A673 (cell line): ENCODE measurements around the gene YIPF2. TPM values are rescaled to one million over a fixed set of nuclear protein-coding genes. Genes with fewer than 3 reads are reported as not detected.
A peak's percentile ranks its signal among the peaks of the same experiment; 100 is the strongest.

Source experiments
- BruUV-seq: library from RNA; stranded (reverse); fragments of 400-500 nt; replicated peaks from 2 replicates; lab custom pipeline; 2021; lab: Mats Ljungman, UMichigan
- CTCF ChIA-PET: fragments of 300-600 bp; sonication (Branson Sonifier 250); formaldehyde crosslinking; loops from one replicate; lab custom pipeline; 2022; ENCODE audit warnings: antibody characterized with exemption; lab: Charles Lee
- POLR2A ChIA-PET: fragments of 300-600 bp; sonication (Branson Sonifier 250); formaldehyde crosslinking; loops from one replicate; lab custom pipeline; 2022; ENCODE audit warnings: antibody characterized with exemption; ENCODE audit not compliant: low non-redundant PET; lab: Charles Lee
- DNase-seq: peaks from one replicate; pipeline ENCODE4 v3.0.0-alpha.2; 2015; ENCODE audit warnings: low spot score
- H3K27ac ChIP-seq: fragments of 200-600 bp; sonication (generic); 2 replicates; pipeline ENCODE4 v1.5.1; 2016; ENCODE audit warnings: mixed run types, low read depth, mild to moderate bottlenecking, mixed read lengths, antibody characterized with exemption, low read length; ENCODE audit not compliant: poor library complexity, severe bottlenecking
- H3K27me3 ChIP-seq: fragments of 200-600 bp; sonication (generic); replicated peaks from 2 replicates; pipeline ENCODE4 v1.6.1; 2017; ENCODE audit warnings: mixed run types, low read depth, mild to moderate bottlenecking, mixed read lengths, antibody characterized with exemption, low read length; ENCODE audit not compliant: insufficient read depth, poor library complexity
- H3K36me3 ChIP-seq: fragments of 200-600 bp; sonication (generic); 2 replicates; pipeline ENCODE4 v1.6.1; 2016; ENCODE audit warnings: mixed run types, mild to moderate bottlenecking, mixed read lengths, antibody characterized with exemption, low read length; ENCODE audit not compliant: insufficient read depth, poor library complexity, severe bottlenecking
- H3K4me1 ChIP-seq: fragments of 200-600 bp; sonication (generic); 2 replicates; pipeline ENCODE4 v1.6.1; 2017; ENCODE audit warnings: mixed run types, mild to moderate bottlenecking, mixed read lengths, antibody characterized with exemption, low read length; ENCODE audit not compliant: insufficient read depth, poor library complexity, severe bottlenecking
- H3K4me3 ChIP-seq: fragments of 200-600 bp; sonication (generic); 2 replicates; pipeline ENCODE4 v1.5.1; 2016; ENCODE audit warnings: low read depth, mixed run types, mild to moderate bottlenecking, mixed read lengths, low read length; ENCODE audit not compliant: poor library complexity, severe bottlenecking
- H3K9me3 ChIP-seq: fragments of 200-600 bp; sonication (generic); 2 replicates; pipeline ENCODE4 v1.6.1; 2016; ENCODE audit warnings: mixed run types, low read depth, mild to moderate bottlenecking, mixed read lengths, antibody characterized with exemption, low read length; ENCODE audit not compliant: poor library complexity, severe bottlenecking
- EZH2 ChIP-seq: fragments of 200-600 bp; sonication (generic); IDR thresholded peaks from 2 replicates; pipeline ENCODE4 v1.6.1; 2017; ENCODE audit warnings: borderline replicate concordance, low read depth, mild to moderate bottlenecking, mixed read lengths, antibody characterized with exemption, low read length; ENCODE audit not compliant: poor library complexity, severe bottlenecking
- intact Hi-C: fragments of 100-400 bp; cut with micrococcal nuclease; formaldehyde crosslinking; loops from one replicate; pipeline ENCODE4 v1.10.0; 2022; ENCODE audit not compliant: unreplicated experiment
- total RNA-seq: library from RNA; stranded (reverse); gene quantifications from 2 replicates; pipeline ENCODE4 v1.2.3, GENCODE V29; 2021
- TF ChIP-seq, protein P1 (sequence below): fragments of 300-800, 200-600 bp; sonication (generic); conservative IDR thresholded peaks from 2 replicates; pipeline ENCODE4 v1.5.1; 2017; ENCODE audit warnings: low read depth, mild to moderate bottlenecking, antibody characterized with exemption, low read length, moderate library complexity, mixed read lengths

The YIPF2 gene
- total RNA-seq, 1 experiment from 2014 or later, result 24.5 TPM

DNA sequence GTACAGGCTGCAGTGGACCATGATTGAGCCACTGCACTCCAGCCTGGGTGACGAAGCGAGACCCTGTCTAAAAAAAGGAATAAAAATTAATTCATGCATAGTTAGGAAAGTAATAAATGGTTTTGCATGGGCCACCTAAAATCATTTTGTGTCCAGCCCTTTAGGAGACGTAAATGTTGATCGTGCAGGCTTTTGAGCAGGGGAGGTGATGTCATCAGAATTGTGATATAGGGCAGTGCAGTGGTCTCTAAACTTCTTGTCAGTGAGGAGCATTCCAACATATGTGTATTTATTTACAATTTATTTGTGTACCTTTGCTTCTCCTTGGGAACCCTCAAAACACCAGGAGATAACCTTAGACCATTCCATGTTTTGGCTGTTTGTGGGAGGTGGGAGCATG lies 35.4 kb upstream of the YIPF2 start:
- no peak for DNase-seq
- H3K9me3 ChIP-seq, result no peaks in the 10 kb centered on the region
- ChIA-PET POLR2A (no interaction called here), CTCF (no interaction called here)
- H3K36me3 ChIP-seq, result peaks cover 6% of the 10 kb centered on the region
- intact Hi-C loops, result no loop called here
- no peak overlapping the region for H3K27ac ChIP-seq
- TF ChIP-seq EZH2, result no peak
- TF ChIP-seq, protein P1, sequence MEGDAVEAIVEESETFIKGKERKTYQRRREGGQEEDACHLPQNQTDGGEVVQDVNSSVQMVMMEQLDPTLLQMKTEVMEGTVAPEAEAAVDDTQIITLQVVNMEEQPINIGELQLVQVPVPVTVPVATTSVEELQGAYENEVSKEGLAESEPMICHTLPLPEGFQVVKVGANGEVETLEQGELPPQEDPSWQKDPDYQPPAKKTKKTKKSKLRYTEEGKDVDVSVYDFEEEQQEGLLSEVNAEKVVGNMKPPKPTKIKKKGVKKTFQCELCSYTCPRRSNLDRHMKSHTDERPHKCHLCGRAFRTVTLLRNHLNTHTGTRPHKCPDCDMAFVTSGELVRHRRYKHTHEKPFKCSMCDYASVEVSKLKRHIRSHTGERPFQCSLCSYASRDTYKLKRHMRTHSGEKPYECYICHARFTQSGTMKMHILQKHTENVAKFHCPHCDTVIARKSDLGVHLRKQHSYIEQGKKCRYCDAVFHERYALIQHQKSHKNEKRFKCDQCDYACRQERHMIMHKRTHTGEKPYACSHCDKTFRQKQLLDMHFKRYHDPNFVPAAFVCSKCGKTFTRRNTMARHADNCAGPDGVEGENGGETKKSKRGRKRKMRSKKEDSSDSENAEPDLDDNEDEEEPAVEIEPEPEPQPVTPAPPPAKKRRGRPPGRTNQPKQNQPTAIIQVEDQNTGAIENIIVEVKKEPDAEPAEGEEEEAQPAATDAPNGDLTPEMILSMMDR, result no peak
- no peak overlapping the region for H3K4me3 ChIP-seq
- H3K4me1 ChIP-seq, result peaks cover 3% of the 10 kb centered on the region
- no peaks in the 10 kb centered on the region for H3K27me3 ChIP-seq
- BruUV-seq, result no TSS peak

DNA sequence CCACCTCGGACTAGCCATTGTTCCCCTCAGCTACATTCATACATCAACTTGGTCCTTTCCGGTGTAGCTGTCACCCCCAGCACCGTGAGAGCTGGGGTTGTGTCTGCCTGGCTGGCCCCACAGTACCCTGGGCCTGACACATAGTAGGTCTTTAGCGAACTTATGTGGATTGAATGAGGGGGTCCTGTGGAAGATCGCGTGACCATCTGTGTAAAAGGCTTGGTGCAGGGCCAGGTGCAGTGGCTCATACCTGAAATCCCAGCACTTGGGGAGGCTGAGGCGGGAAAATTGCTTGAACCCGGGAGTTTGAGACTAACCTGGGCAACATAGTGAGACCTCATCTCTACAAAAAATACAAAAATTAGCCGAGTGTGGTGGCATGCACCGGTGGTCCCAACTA lies 34.4 kb upstream of the YIPF2 start:
- Histone ChIP-seq H3K9me3 (no peaks in the 10 kb centered on the region), H3K27me3 (no peaks in the 10 kb centered on the region), H3K36me3 (peaks cover 6% of the 10 kb centered on the region), H3K4me1 (peaks cover 3% of the 10 kb centered on the region), H3K4me3 (peak overlapping the region; percentile 100), H3K27ac (peak overlapping the region; percentile 23)
- ChIA-PET CTCF (no interaction called here), POLR2A (no interaction called here)
- intact Hi-C loops, result no loop called here
- BruUV-seq, result no TSS peak
- no peak for DNase-seq
- no peak for TF ChIP-seq EZH2
- TF ChIP-seq, protein P1, result no peak

- no peaks in the 10 kb centered on the region for H3K27me3 ChIP-seq
- BruUV-seq, result no TSS peak
- H3K4me1 ChIP-seq, result peaks cover 3% of the 10 kb centered on the region
- peak; percentile 39 for DNase-seq
- TF ChIP-seq, protein P1, result no peak
- no peak for TF ChIP-seq EZH2
- ChIA-PET POLR2A (no interaction called here), CTCF (no interaction called here)
- H3K27ac ChIP-seq, result peak overlapping the region; percentile 95
- H3K36me3 ChIP-seq, result peaks cover 6% of the 10 kb centered on the region
- no peaks in the 10 kb centered on the region for H3K9me3 ChIP-seq
- intact Hi-C loops, result no loop called here
- H3K4me3 ChIP-seq, result peak overlapping the region; percentile 100
These were observed 32.8 kb upstream of the YIPF2 start for GRCh38 chr19:10961073-10961860.
